NT2/D1 (cell line): Measurements from ENCODE around the gene KRTAP12-1.
"Not testable (repeated sequence)": the region's sequence is repeated elsewhere in the genome, so short reads cannot be mapped to it uniquely, and the experiment has no call there.

Experiments
- DNase-seq: peaks from one replicate; pipeline ENCODE4 v3.0.0-alpha.2; 2011; ENCODE audit warnings: low read depth, low spot score
- H3K27me3 ChIP-seq: 2 replicates; pipeline ENCODE4 v1.6.0; 2011; ENCODE audit warnings: mild to moderate bottlenecking; ENCODE audit not compliant: insufficient read length, insufficient read depth
- H3K36me3 ChIP-seq: 2 replicates; pipeline ENCODE4 v1.6.1; 2011; ENCODE audit warnings: mild to moderate bottlenecking, low read length, mixed read lengths; ENCODE audit not compliant: insufficient read depth, insufficient read length
- H3K4me1 ChIP-seq: 2 replicates; pipeline ENCODE4 v1.5.1; 2011; ENCODE audit not compliant: insufficient read depth, insufficient read length
- H3K4me3 ChIP-seq: 2 replicates; pipeline ENCODE4 v1.5.1; 2011; ENCODE audit warnings: low read depth; ENCODE audit not compliant: insufficient read length
- H3K9ac ChIP-seq: 2 replicates; pipeline ENCODE4 v1.6.0; 2011; ENCODE audit warnings: low read depth; ENCODE audit not compliant: insufficient read length
- H3K9me3 ChIP-seq: 2 replicates; pipeline ENCODE4 v1.5.1; 2011; ENCODE audit warnings: mild to moderate bottlenecking, low read length; ENCODE audit not compliant: insufficient read depth
- SUZ12 ChIP-seq: IDR thresholded peaks from 2 replicates; pipeline ENCODE4 v1.6.1; 2011; ENCODE audit not compliant: insufficient read length, insufficient read depth; ENCODE audit errors: extremely low read depth
- YY1 ChIP-seq: IDR thresholded peaks from 2 replicates; pipeline ENCODE4 v1.6.1; 2011; ENCODE audit not compliant: insufficient read length, insufficient read depth
- ZNF274 ChIP-seq: IDR thresholded peaks from 2 replicates; pipeline ENCODE4 v1.6.1; 2011; ENCODE audit warnings: mild to moderate bottlenecking, low read depth, low read length

KRTAP12-1 gene

DNA sequence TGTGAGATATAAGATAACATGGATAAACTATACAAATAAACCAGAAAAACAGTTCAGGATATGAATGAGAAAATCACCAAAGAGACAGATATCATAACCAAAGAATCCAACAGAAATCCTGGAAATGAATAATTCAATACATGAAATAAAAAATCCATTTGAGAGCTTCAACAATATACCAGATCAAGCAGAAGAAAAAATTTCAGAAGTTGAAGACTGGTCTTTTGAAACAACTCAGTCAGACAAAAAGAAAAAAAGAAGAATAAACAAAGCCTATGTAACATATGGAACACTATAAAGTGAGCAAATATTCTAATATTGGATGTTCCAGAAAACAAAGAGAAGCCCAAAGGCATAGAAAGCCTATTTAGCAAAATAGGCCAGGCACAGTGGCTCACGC lies 10.1 kb downstream of the KRTAP12-1 start:
- H3K27me3 ChIP-seq = no peaks in the 10 kb centered on the region
- no peak for DNase-seq
- H3K4me3 ChIP-seq = no peak overlapping the region
- peaks cover 60% of the 10 kb centered on the region for H3K9me3 ChIP-seq
- H3K9ac ChIP-seq = no peak overlapping the region
- H3K4me1 ChIP-seq = no peaks in the 10 kb centered on the region
- TF ChIP-seq YY1 (no peak), SUZ12 (no peak), ZNF274 (no peak)
- no peaks in the 10 kb centered on the region for H3K36me3 ChIP-seq

GRCh38 chr21:44670642-44671432 lies 11.1 kb downstream of the KRTAP12-1 start:
- H3K4me1 ChIP-seq = no peaks in the 10 kb centered on the region
- no peak for DNase-seq
- no peaks in the 10 kb centered on the region for H3K36me3 ChIP-seq
- H3K9me3 ChIP-seq = peaks cover 60% of the 10 kb centered on the region
- H3K4me3 ChIP-seq = no peak overlapping the region
- TF ChIP-seq SUZ12 (no peak), YY1 (no peak), ZNF274 (no peak)
- H3K9ac ChIP-seq = no peak overlapping the region
- no peaks in the 10 kb centered on the region for H3K27me3 ChIP-seq

GRCh38 chr21:44667612-44668011 lies 14.4 kb downstream of the KRTAP12-1 start:
- TF ChIP-seq SUZ12 (no peak), ZNF274 (no peak), YY1 (no peak)
- no peaks in the 10 kb centered on the region for H3K36me3 ChIP-seq
- no peaks in the 10 kb centered on the region for H3K27me3 ChIP-seq
- H3K4me3 ChIP-seq = no peak overlapping the region
- H3K9ac ChIP-seq = no peak overlapping the region
- no peak for DNase-seq
- H3K4me1 ChIP-seq = no peaks in the 10 kb centered on the region
- H3K9me3 ChIP-seq = peaks cover 60% of the 10 kb centered on the region

DNA sequence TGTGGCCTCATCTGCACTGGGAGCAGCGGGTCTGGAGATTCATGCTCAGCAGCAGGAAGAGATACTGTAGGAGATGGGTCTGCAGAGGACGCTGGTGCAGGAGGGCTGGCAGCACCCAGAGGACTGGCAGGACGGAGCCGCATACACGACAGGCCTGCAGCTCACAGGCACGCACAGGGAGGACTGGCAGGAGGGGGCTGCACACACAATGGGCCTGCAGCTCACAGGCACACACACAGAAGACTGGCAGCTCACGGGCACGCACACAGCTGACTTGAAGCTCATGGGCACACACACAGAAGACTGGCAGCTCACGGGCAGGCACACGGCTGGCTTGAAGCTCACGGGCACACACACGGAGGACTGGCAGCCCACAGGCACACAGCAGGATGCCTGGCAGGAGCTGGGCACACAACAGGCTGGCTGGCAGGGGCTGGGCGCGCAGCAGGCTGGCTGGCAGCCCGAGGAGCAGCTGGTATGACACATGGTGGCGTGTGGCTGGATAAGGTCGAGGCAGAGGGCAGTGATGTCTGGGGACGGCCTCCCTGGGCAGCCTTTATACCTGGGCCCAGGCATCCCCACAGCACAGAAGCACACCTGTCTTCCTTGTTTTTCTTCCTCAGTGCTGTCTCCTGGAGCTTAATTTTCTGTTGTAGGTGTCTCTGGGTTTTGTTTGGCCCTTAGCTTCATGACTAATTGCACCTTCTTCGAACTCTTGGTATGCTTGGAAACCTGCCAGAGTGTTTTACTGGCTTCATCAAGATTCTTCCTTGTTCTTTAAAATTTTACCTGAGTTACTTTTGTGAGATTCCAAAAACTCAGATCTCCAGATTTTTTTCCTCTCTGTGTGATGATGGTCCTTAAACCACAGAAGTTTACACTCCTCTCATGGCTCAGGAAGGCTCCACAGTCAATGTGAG lies 15.3 kb downstream of the KRTAP12-1 start, which contains the start of gene KRTAP12-2:
Gene KRTAP12-2, minus strand, starts transcription at position 527 of the 920 bp plus-strand sequence. Its CDS starts 41 bp downstream, at position 486.
- H3K36me3 ChIP-seq = no peaks in the 10 kb centered on the region
- TF ChIP-seq YY1 (no peak), SUZ12 (no peak), ZNF274 (no peak)
- H3K9me3 ChIP-seq = peaks cover 51% of the 10 kb centered on the region
- H3K27me3 ChIP-seq = no peaks in the 10 kb centered on the region
- H3K4me1 ChIP-seq = no peaks in the 10 kb centered on the region
- H3K9ac ChIP-seq = no peak within 1 kb of the TSS
- no peak within 1 kb of the TSS for H3K4me3 ChIP-seq
- DNase-seq = no peak

- TF ChIP-seq YY1 (no peak), ZNF274 (peak; percentile 44; the same call in 1 of the 2 replicates), SUZ12 (no peak)
- no peak for DNase-seq
- Histone ChIP-seq H3K4me1 (no peaks in the 10 kb centered on the region), H3K9ac (no peak overlapping the region), H3K9me3 (peaks cover 31% of the 10 kb centered on the region), H3K27me3 (no peaks in the 10 kb centered on the region), H3K4me3 (no peak overlapping the region), H3K36me3 (no peaks in the 10 kb centered on the region)
Measured at GRCh38 chr21:44664691-44665090, 17.3 kb downstream of the KRTAP12-1 start.

DNA sequence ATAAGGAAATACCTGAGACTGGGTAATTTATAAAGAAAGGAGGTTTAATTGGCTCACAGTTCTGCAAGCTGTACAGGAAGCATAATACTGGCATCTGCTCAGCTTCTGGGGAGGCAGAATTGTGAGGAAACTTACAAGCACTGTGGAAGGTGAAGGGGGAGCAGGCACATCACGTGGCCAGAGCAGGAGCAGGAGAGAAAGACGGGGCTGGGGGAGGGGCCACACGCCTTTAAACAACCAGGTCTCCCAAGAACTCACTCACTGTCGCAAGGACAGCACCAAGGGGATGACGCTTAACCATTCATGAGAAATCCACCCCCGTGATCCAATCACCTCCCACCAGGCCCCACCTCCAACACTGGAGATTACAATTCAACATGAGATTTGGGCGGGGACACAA lies 20.4 kb downstream of the KRTAP12-1 start:
- H3K9me3 ChIP-seq = peaks cover 14% of the 10 kb centered on the region
- H3K9ac ChIP-seq, DNase-seq, H3K36me3 ChIP-seq, H3K4me1 ChIP-seq, H3K4me3 ChIP-seq, H3K27me3 ChIP-seq: not testable (repeated sequence)
